Heart left ventricle (tissue), 13 donors: ENCODE results near the gene RPTOR.

Experiments used
- CTCF ChIP-seq, 12 donors: fragments of 200-600 bp; sonication (generic) in 4 of 12; IDR thresholded peaks; one replicate each; pipeline versions ENCODE4 v1.5.0 to v1.8.0; 2018 to 2022; ENCODE audit warnings: antibody characterized with exemption in 12 of 12, mild to moderate bottlenecking in 5 of 12
- POLR2A ChIP-seq, 2 donors: fragments of 450-650 bp; IDR thresholded peaks; one replicate each; pipeline ENCODE4 v1.6.1; 2017; ENCODE audit warnings: antibody characterized with exemption in 2 of 2, mild to moderate bottlenecking in 2 of 2, moderate library complexity in 2 of 2
- donor health status: ischemic (EF 13 %, LVEDD 7.1; RV severe dilation, severe dysfunction).
- donor health status: DM: no; HTN: yes; CAD: no.
- donor health status: DM: no; HTN: no; CAD: no.
- donor health status: ischemic (EF 25% LVEDD 6.9; RV normal size, moderate dysfunction).
- donor health status: ischemic (EF 25% LVEDD 5.7; RV mildly dilated, moderate dysfunction).
- donor health status: ischemic (EF 35%, LVEDD 5.7; RV mildly dilated, moderate dysfunction).
- donor health status: nonischemic (EF 11% LVEDD 7.7; RV severe dilation, severe dysfunction).
- donor health status: DM: yes; HTN: yes; CAD: no.
- donor health status: PGD.
- donor health status: ischemic (EF 29% LVEDD 5.4; RV normal size, mild dysfunction).
- donor health status: nonischemic (EF 23%, LVEDD 6.1; RV moderate dilation, normal function).

DNA sequence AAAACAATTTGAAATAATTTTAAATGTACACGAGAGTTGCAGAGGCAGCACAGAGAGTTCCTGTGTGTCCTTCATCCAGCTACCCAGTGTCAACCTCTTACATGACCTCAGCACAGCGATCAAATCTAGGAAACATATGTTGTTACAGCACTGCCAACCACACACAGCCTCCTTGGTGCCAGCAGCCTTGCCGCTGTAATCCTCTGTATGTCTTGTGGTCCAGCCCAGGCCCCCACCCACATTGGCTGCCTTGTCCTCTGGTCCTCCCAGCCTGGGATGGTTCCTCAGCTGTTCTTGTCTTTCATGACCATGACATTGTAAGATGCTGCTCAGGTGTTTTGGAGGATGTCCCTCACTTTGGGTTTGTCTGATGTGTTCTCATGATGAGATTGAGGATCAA, 178.0 kb downstream of the RPTOR start:
- no peak for TF ChIP-seq CTCF (IDR thresholded peaks at IDR 0.05)
- no peak for TF ChIP-seq POLR2A (IDR thresholded peaks at IDR 0.05)
